H1 (cell line): ENCODE data around the gene KIF13A.

Experiments
- EZH2 ChIP-seq: fragments of 200-600 bp; sonication (generic); IDR thresholded peaks from 2 replicates; pipeline ENCODE4 v1.7.1; 2012; ENCODE audit warnings: low read depth, mild to moderate bottlenecking, moderate library complexity, low read length, inconsistent platforms; ENCODE audit not compliant: severe bottlenecking
- POU5F1 ChIP-seq: IDR thresholded peaks from 2 replicates; pipeline ENCODE4 v1.6.1; 2011; ENCODE audit warnings: low read depth, mild to moderate bottlenecking, low read length, moderate library complexity
- YY1 ChIP-seq: IDR thresholded peaks from 2 replicates; pipeline ENCODE4 v1.6.1; 2011; ENCODE audit warnings: low read depth, mild to moderate bottlenecking, low read length

GRCh38 chr6:18031189-18031588 is 43.8 kb upstream of the KIF13A start:
- TF ChIP-seq POU5F1 (no peak), YY1 (no peak), EZH2 (no peak)
